ENCODE data around the gene ATP8A1.

ATP8A1 gene

GRCh38 chr4:42359711-42360110 is 297.2 kb downstream of the ATP8A1 start:
- no peak for FAIRE-seq

Data from endometrium (tissue), 2 donors.